ENCODE measurements around the gene HSD17B13.
"Not testable (repeated sequence)": the region's sequence is repeated elsewhere in the genome, so short reads cannot be mapped to it uniquely, and the experiment has no call there.

HSD17B13 gene

GRCh38 chr4:87322754-87323153, at the start of gene HSD17B13:
Gene HSD17B13 (minus strand): TSS chr4:87322882. CDS start chr4:87322841, 41 bp downstream.
- no peak for DNase-seq

GRCh38 chr4:87370068-87370467, 47.4 kb upstream of the HSD17B13 start:
- no peak for DNase-seq

- no peak for DNase-seq
These were observed 44.0 kb upstream of the HSD17B13 start for GRCh38 chr4:87366521-87367162.

GRCh38 chr4:87365348-87365747, 42.7 kb upstream of the HSD17B13 start:
- no peak for DNase-seq

GRCh38 chr4:87363552-87363951, 40.9 kb upstream of the HSD17B13 start:
- no peak for DNase-seq

GRCh38 chr4:87360338-87360935, 37.8 kb upstream of the HSD17B13 start:
- no peak for DNase-seq

GRCh38 chr4:87359258-87359657, 36.6 kb upstream of the HSD17B13 start:
- DNase-seq = no peak

GRCh38 chr4:87356832-87357526, 34.3 kb upstream of the HSD17B13 start:
- DNase-seq = no peak

GRCh38 chr4:87354168-87355102, 31.8 kb upstream of the HSD17B13 start:
- DNase-seq = no peak

GRCh38 chr4:87353592-87353991, 30.9 kb upstream of the HSD17B13 start:
- no peak for DNase-seq

GRCh38 chr4:87345139-87345538, 22.5 kb upstream of the HSD17B13 start:
- DNase-seq = no peak

- no peak for DNase-seq
These were observed 20.2 kb upstream of the HSD17B13 start for GRCh38 chr4:87342872-87343271.

GRCh38 chr4:87341954-87342635, 19.4 kb upstream of the HSD17B13 start:
- DNase-seq = not testable (repeated sequence)

GRCh38 chr4:87339440-87339839, 16.8 kb upstream of the HSD17B13 start:
- DNase-seq = no peak

GRCh38 chr4:87337361-87337760, 14.7 kb upstream of the HSD17B13 start:
- no peak for DNase-seq

- no peak for DNase-seq
These were observed 10.6 kb upstream of the HSD17B13 start for GRCh38 chr4:87333267-87333666.

- no peak for DNase-seq
These were observed 8.1 kb upstream of the HSD17B13 start for GRCh38 chr4:87330761-87331160.

- no peak for DNase-seq
These were observed 4.5 kb upstream of the HSD17B13 start for GRCh38 chr4:87327136-87327535.

- no peak for DNase-seq
These were observed 3.8 kb upstream of the HSD17B13 start for GRCh38 chr4:87326460-87326859.

- DNase-seq = no peak
These were observed 794 bp downstream of the HSD17B13 start for GRCh38 chr4:87321888-87322287.

- DNase-seq = no peak
These were observed 5.2 kb downstream of the HSD17B13 start for GRCh38 chr4:87317527-87317926.

- no peak for DNase-seq
These were observed 5.7 kb downstream of the HSD17B13 start for GRCh38 chr4:87316961-87317360.
